ENCODE results near the gene ANTXRL. TPM values are rescaled to one million over a fixed set of nuclear protein-coding genes. Genes with fewer than 3 reads are reported as not detected.
"Not testable (repeated sequence)": the region's sequence is repeated elsewhere in the genome, so short reads cannot be mapped to it uniquely, and the experiment has no call there.

Gene ANTXRL
- total and polyA plus RNA-seq, 4 donors, result 0.06 TPM; not detected in 3

DNA sequence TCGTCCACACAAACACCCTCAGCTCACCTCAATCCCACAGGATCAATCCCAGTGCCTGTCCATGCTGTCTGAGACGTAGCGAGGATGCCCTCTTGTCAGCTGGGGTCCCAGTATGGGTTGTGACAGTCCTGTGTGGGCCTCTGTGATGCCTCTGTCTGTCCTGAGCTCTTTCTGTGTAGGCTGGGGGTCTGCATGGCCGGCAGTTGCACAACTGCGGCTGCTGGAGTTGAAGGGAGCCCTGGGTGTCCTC lies 12.4 kb downstream of the ANTXRL start:
- TF ChIP-seq GABPA (IDR thresholded peaks at IDR 0.05 in 1 of 2, conservative IDR thresholded peaks at IDR 0.05 in 1 of 2) (no peak), RXRA (IDR thresholded peaks at IDR 0.05) (no peak), RAD21 (IDR thresholded peaks at IDR 0.05) (no peak), HNF4A (conservative IDR thresholded peaks at IDR 0.05) (no peak), HNF4G (IDR thresholded peaks at IDR 0.05) (no peak), MAX (IDR thresholded peaks at IDR 0.05) (no peak), NR2F2 (IDR thresholded peaks at IDR 0.05) (no peak), FOXA1 (IDR thresholded peaks at IDR 0.05) (no peak), JUND (IDR thresholded peaks at IDR 0.05) (no peak), FOXA2 (IDR thresholded peaks at IDR 0.05) (no peak), EGR1 (IDR thresholded peaks at IDR 0.05; ENCODE audit: low read depth in 2 of 2) (no peak), ZBTB33 (IDR thresholded peaks at IDR 0.05) (no peak), YY1 (IDR thresholded peaks at IDR 0.05) (no peak)
- TF ChIP-seq, protein P1, sequence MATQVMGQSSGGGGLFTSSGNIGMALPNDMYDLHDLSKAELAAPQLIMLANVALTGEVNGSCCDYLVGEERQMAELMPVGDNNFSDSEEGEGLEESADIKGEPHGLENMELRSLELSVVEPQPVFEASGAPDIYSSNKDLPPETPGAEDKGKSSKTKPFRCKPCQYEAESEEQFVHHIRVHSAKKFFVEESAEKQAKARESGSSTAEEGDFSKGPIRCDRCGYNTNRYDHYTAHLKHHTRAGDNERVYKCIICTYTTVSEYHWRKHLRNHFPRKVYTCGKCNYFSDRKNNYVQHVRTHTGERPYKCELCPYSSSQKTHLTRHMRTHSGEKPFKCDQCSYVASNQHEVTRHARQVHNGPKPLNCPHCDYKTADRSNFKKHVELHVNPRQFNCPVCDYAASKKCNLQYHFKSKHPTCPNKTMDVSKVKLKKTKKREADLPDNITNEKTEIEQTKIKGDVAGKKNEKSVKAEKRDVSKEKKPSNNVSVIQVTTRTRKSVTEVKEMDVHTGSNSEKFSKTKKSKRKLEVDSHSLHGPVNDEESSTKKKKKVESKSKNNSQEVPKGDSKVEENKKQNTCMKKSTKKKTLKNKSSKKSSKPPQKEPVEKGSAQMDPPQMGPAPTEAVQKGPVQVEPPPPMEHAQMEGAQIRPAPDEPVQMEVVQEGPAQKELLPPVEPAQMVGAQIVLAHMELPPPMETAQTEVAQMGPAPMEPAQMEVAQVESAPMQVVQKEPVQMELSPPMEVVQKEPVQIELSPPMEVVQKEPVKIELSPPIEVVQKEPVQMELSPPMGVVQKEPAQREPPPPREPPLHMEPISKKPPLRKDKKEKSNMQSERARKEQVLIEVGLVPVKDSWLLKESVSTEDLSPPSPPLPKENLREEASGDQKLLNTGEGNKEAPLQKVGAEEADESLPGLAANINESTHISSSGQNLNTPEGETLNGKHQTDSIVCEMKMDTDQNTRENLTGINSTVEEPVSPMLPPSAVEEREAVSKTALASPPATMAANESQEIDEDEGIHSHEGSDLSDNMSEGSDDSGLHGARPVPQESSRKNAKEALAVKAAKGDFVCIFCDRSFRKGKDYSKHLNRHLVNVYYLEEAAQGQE (IDR thresholded peaks at IDR 0.05), result no peak
- TF ChIP-seq, protein P2, sequence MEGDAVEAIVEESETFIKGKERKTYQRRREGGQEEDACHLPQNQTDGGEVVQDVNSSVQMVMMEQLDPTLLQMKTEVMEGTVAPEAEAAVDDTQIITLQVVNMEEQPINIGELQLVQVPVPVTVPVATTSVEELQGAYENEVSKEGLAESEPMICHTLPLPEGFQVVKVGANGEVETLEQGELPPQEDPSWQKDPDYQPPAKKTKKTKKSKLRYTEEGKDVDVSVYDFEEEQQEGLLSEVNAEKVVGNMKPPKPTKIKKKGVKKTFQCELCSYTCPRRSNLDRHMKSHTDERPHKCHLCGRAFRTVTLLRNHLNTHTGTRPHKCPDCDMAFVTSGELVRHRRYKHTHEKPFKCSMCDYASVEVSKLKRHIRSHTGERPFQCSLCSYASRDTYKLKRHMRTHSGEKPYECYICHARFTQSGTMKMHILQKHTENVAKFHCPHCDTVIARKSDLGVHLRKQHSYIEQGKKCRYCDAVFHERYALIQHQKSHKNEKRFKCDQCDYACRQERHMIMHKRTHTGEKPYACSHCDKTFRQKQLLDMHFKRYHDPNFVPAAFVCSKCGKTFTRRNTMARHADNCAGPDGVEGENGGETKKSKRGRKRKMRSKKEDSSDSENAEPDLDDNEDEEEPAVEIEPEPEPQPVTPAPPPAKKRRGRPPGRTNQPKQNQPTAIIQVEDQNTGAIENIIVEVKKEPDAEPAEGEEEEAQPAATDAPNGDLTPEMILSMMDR (IDR thresholded peaks at IDR 0.05; ENCODE audit: low read depth, low read length, missing input control), result no peak
- no peak overlapping the region for H3K9ac ChIP-seq (ENCODE audit: low read depth in 1 of 2, low read length in 2 of 2)
- H3K9me3 ChIP-seq (ENCODE audit: control insufficient read depth in 4 of 4, low read length in 3 of 4), result no peaks in the 10 kb centered on the region
- no peak for DNase-seq (ENCODE audit: low spot score)
- H3K27me3 ChIP-seq (ENCODE audit: control insufficient read depth in 4 of 4, insufficient read depth in 4 of 4, low read length in 3 of 4), result no peaks in the 10 kb centered on the region
- no peak overlapping the region for H3K4me3 ChIP-seq (ENCODE audit: low read depth in 1 of 3, low read length in 3 of 3)
- WGBS, result 85% methylated on average over 5 of the region's 5 CpGs
- no peak overlapping the region for H3K27ac ChIP-seq (ENCODE audit: low read depth in 1 of 2, low read length in 2 of 2)
- H3K36me3 ChIP-seq (ENCODE audit: control insufficient read depth in 4 of 4, insufficient read depth in 3 of 4, low read depth in 1 of 4, low read length in 3 of 4), result no peaks in the 10 kb centered on the region
- no peaks in the 10 kb centered on the region for H3K4me1 ChIP-seq (ENCODE audit: control insufficient read depth in 4 of 4, insufficient read depth in 4 of 4, low read length in 3 of 4)

DNA sequence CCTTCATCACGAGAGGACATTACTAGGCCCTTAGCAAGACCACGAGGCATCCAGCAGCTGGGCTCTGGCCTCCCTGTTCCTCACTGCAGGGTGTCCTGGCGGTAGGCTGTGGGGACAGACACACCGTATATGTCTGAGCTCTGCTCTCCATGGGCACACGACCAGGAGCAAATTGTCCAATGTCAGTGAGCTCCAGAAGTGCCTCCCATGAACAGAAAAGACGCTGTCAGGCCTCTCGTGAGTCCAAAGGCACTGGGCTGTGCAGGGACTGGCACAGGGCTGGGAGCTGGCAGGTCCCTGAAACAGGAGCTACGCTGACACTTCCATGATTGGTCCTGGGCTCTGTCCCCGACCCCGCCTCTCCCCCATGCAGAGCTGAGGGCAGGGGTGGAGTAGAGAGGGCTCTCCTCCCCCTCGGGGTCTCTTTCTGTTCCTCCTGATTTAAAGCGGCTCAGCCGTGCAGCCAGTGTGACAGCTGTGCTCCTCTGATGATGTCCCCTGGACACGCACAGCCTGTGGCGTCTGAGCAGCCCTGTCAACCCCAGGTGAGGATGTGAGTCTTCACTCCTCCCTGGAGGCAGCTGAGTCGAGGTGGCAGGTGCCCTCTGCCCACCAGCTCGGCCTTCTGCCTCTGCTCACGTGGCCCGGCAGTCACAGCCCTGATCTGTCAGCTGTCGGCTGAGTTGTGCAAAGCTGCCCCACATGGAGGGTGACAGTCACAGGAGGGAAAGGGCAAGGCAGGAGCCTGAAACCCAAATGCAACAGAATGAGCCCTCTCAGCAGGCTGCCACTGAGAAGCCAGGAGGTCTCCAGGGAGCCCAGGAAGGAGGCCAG lies 13.0 kb downstream of the ANTXRL start:
- TF ChIP-seq HNF4G (IDR thresholded peaks at IDR 0.05) (no peak), SP1 (IDR thresholded peaks at IDR 0.05) (no peak), HNF4A (conservative IDR thresholded peaks at IDR 0.05) (no peak), JUND (IDR thresholded peaks at IDR 0.05) (no peak), RAD21 (IDR thresholded peaks at IDR 0.05) (no peak)
- Histone ChIP-seq H3K9ac (ENCODE audit: low read depth in 1 of 2, low read length in 2 of 2) (no peak overlapping the region), H3K27ac (ENCODE audit: low read depth in 1 of 2, low read length in 2 of 2) (no peak overlapping the region), H3K4me3 (ENCODE audit: low read depth in 1 of 3, low read length in 3 of 3) (no peak overlapping the region), H3K9me3 (ENCODE audit: control insufficient read depth in 4 of 4, low read length in 3 of 4) (no peaks in the 10 kb centered on the region), H3K36me3 (ENCODE audit: control insufficient read depth in 4 of 4, insufficient read depth in 3 of 4, low read depth in 1 of 4, low read length in 3 of 4) (no peaks in the 10 kb centered on the region), H3K4me1 (ENCODE audit: control insufficient read depth in 4 of 4, insufficient read depth in 4 of 4, low read length in 3 of 4) (no peaks in the 10 kb centered on the region), H3K27me3 (ENCODE audit: control insufficient read depth in 4 of 4, insufficient read depth in 4 of 4, low read length in 3 of 4) (no peaks in the 10 kb centered on the region)
- 77% methylated on average over 20 of the region's 20 CpGs for WGBS
- DNase-seq (ENCODE audit: low spot score), result no peak

DNA sequence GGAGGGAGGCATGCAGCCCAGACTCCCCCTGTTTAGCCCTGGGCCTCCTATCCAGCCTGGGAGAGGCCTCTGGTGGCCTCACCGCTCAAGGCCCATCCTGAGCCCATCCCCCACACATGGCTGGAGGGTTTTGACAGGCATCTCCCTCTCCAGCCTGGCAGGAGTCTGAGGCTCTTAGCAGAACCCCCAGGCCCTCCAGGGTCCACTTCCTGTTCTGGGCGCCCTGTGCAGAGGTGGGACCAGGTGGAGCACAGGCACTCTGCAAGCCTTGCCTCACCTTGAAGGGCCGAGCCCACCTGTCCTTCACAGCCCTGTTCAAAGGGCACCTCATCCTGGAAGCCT lies 13.5 kb downstream of the ANTXRL start:
- not testable (repeated sequence) for H3K4me1 ChIP-seq (ENCODE audit: control insufficient read depth in 4 of 4, insufficient read depth in 4 of 4, low read length in 3 of 4); H3K9me3 ChIP-seq (ENCODE audit: control insufficient read depth in 4 of 4, low read length in 3 of 4); H3K36me3 ChIP-seq (ENCODE audit: control insufficient read depth in 4 of 4, insufficient read depth in 3 of 4, low read depth in 1 of 4, low read length in 3 of 4); H3K9ac ChIP-seq (ENCODE audit: low read depth in 1 of 2, low read length in 2 of 2); H3K27ac ChIP-seq (ENCODE audit: low read depth in 1 of 2, low read length in 2 of 2); H3K4me3 ChIP-seq (ENCODE audit: low read depth in 1 of 3, low read length in 3 of 3); H3K27me3 ChIP-seq (ENCODE audit: control insufficient read depth in 4 of 4, insufficient read depth in 4 of 4, low read length in 3 of 4); DNase-seq (ENCODE audit: low spot score)
- WGBS, result 93% methylated on average over 3 of the region's 3 CpGs
